IMR-90 (cell line): ENCODE results near the gene SLC39A6. TPM values are rescaled to one million over a fixed set of nuclear protein-coding genes. Genes with fewer than 3 reads are reported as not detected.
"Not testable (repeated sequence)": the region's sequence is repeated elsewhere in the genome, so short reads cannot be mapped to it uniquely, and the experiment has no call there.

ENCODE experiments used
- ATAC-seq: fragments of 200-7000 bp; cut with Tn5 transposase; 2 replicates; pipeline ENCODE4 v1.9.1; 2020; ENCODE audit warnings: low read depth, mild to moderate bottlenecking, moderate library complexity
- BruUV-seq: library from RNA; stranded (reverse); fragments of 400-500 nt; replicated peaks from 2 replicates; lab custom pipeline; 2021; lab: Mats Ljungman, UMichigan
- CTCF ChIA-PET: fragments of 300-600 bp; formaldehyde crosslinking; extraction: SDS; loops from one replicate; lab custom pipeline; 2021; ENCODE audit warnings: antibody characterized with exemption; lab: Yijun Ruan, JAX
- POLR2A ChIA-PET: fragments of 300-600 bp; sonication (Branson Sonifier 250); formaldehyde crosslinking; loops from one replicate; lab custom pipeline; 2022; ENCODE audit warnings: antibody characterized with exemption; ENCODE audit not compliant: unreplicated experiment; lab: Charles Lee
- DNase-seq: peaks from one replicate; pipeline ENCODE4 v3.0.0; 2013
- H2AFZ ChIP-seq: replicated peaks from 2 replicates; pipeline ENCODE3; 2013; ENCODE audit warnings: low read length, mild to moderate bottlenecking; ENCODE audit not compliant: poor library complexity
- H2AK5ac ChIP-seq: 2 replicates; pipeline ENCODE4 v1.6.1; 2013; ENCODE audit warnings: low read depth, low read length, inconsistent platforms
- H2AK9ac ChIP-seq: replicated peaks from 2 replicates; pipeline ENCODE3; 2013; ENCODE audit warnings: mild to moderate bottlenecking, low read depth, low read length, moderate library complexity; ENCODE audit not compliant: poor library complexity
- H2BK120ac ChIP-seq: 2 replicates; pipeline ENCODE4 v1.6.1; 2013; ENCODE audit warnings: low read depth, low read length, inconsistent platforms
- H2BK15ac ChIP-seq: 3 replicates; pipeline ENCODE4 v1.6.1; 2013; ENCODE audit warnings: low read depth, low read length, inconsistent platforms
- H2BK20ac ChIP-seq: 2 replicates; pipeline ENCODE4 v1.6.1; 2013; ENCODE audit warnings: low read depth, mild to moderate bottlenecking, inconsistent platforms, low read length, moderate library complexity
- H2BK5ac ChIP-seq: 2 replicates; pipeline ENCODE4 v1.6.1; 2013; ENCODE audit warnings: mild to moderate bottlenecking, low read depth, low read length, inconsistent platforms; ENCODE audit not compliant: poor library complexity, severe bottlenecking
- H3K14ac ChIP-seq: replicated peaks from 2 replicates; pipeline ENCODE4 v1.6.1; 2013; ENCODE audit warnings: low read depth, low read length, inconsistent platforms
- H3K18ac ChIP-seq: 2 replicates; pipeline ENCODE4 v1.6.1; 2013; ENCODE audit warnings: low read depth, low read length, control low read depth
- H3K23ac ChIP-seq: 2 replicates; pipeline ENCODE4 v1.6.1; 2013; ENCODE audit warnings: low read depth, low read length, inconsistent platforms
- H3K27ac ChIP-seq: 2 replicates; pipeline ENCODE4 v1.5.1; 2013; ENCODE audit warnings: mild to moderate bottlenecking, control low read depth, low read length; ENCODE audit not compliant: insufficient read depth
- H3K27me3 ChIP-seq: 2 replicates; pipeline ENCODE4 v1.6.1; 2013; ENCODE audit warnings: low read length; ENCODE audit not compliant: control insufficient read depth, insufficient read depth
- H3K36me3 ChIP-seq: 2 replicates; pipeline ENCODE4 v1.6.1; 2013; ENCODE audit warnings: low read length, mixed read lengths; ENCODE audit not compliant: control insufficient read depth, insufficient read depth
- H3K4ac ChIP-seq: 2 replicates; pipeline ENCODE4 v1.6.1; 2013; ENCODE audit warnings: low read depth, low read length, inconsistent platforms
- H3K4me1 ChIP-seq: 2 replicates; pipeline ENCODE4 v1.6.1; 2013; ENCODE audit warnings: low read length, mixed read lengths; ENCODE audit not compliant: control insufficient read depth, insufficient read depth
- H3K4me2 ChIP-seq: 2 replicates; pipeline ENCODE4 v1.6.1; 2013; ENCODE audit warnings: low read depth, mild to moderate bottlenecking, control low read depth, low read length, moderate library complexity
- H3K4me3 ChIP-seq: 2 replicates; pipeline ENCODE4 v1.5.1; 2013; ENCODE audit warnings: low read depth, mild to moderate bottlenecking, control low read depth, low read length, moderate library complexity; ENCODE audit not compliant: insufficient read depth
- H3K56ac ChIP-seq: 2 replicates; pipeline ENCODE4 v1.6.1; 2013; ENCODE audit warnings: low read length, inconsistent platforms; ENCODE audit not compliant: insufficient read depth; ENCODE audit errors: extremely low read depth
- H3K79me1 ChIP-seq, 2 experiments: 2 replicates each; pipeline ENCODE4 v1.6.1; 2013; ENCODE audit warnings: low read length in 2 of 2, inconsistent platforms in 1 of 2, low read depth in 1 of 2
- H3K9ac ChIP-seq: 2 replicates; pipeline ENCODE4 v1.6.1; 2013; ENCODE audit warnings: low read depth, low read length, control low read depth
- H3K9me1 ChIP-seq: 2 replicates; pipeline ENCODE4 v1.6.1; 2013; ENCODE audit warnings: low read length, inconsistent platforms; ENCODE audit not compliant: insufficient read depth
- H3K9me3 ChIP-seq: 2 replicates; pipeline ENCODE4 v1.6.1; 2013; ENCODE audit warnings: low read length; ENCODE audit not compliant: control insufficient read depth, insufficient read depth
- H4K20me1 ChIP-seq: 2 replicates; pipeline ENCODE4 v1.6.1; 2013; ENCODE audit warnings: low read length, inconsistent platforms; ENCODE audit not compliant: insufficient read depth
- H4K5ac ChIP-seq: 2 replicates; pipeline ENCODE4 v1.6.1; 2013; ENCODE audit warnings: mild to moderate bottlenecking, low read depth, low read length, control low read depth
- H4K8ac ChIP-seq, 2 experiments: 2 replicates each; pipeline ENCODE4 v1.6.1; 2013; ENCODE audit warnings: low read depth in 2 of 2, low read length in 2 of 2, control low read depth in 1 of 2, inconsistent platforms in 1 of 2
- H4K91ac ChIP-seq: 2 replicates; pipeline ENCODE4 v1.6.1; 2013; ENCODE audit warnings: low read depth, low read length, inconsistent platforms; ENCODE audit not compliant: insufficient read depth
- BHLHE40 ChIP-seq: fragments of 150-350 bp; IDR thresholded peaks from 2 replicates; pipeline ENCODE4 v1.6.1; 2016; ENCODE audit warnings: mild to moderate bottlenecking, low read depth, low read length
- CEBPB ChIP-seq: IDR thresholded peaks from 2 replicates; pipeline ENCODE4 v1.6.1; 2012; ENCODE audit warnings: low read depth, low read length, improper control_type of control experiment
- CHD1 ChIP-seq: IDR thresholded peaks from 2 replicates; pipeline ENCODE4 v1.6.1; 2012; ENCODE audit warnings: low read depth, low read length, improper control_type of control experiment
- NFE2L2 ChIP-seq: fragments of 150-350 bp; IDR thresholded peaks from 2 replicates; pipeline ENCODE4 v1.6.1; 2016; ENCODE audit warnings: low read depth, mild to moderate bottlenecking, low read length
- WGBS, 2 experiments: methylation state at CpG; one replicate each; pipeline versions ENCODE4 v1.1.5 to v1.1.7; 2013; ENCODE audit warnings: missing lambda C conversion rate in 2 of 2; ENCODE audit not compliant: insufficient read length in 1 of 2; ENCODE audit errors: extremely low coverage in 2 of 2; 5-methylcytosine and 5-hydroxymethylcytosine counted together
- dilution Hi-C: fragments of 300-500 bp; cut with HindIII; formaldehyde crosslinking; loops from one replicate; pipeline ENCODE4 v1.14.3; 2018; ENCODE audit warnings: low sequenced_read_pairs; ENCODE audit not compliant: unreplicated experiment
- in situ Hi-C: fragments of 300-500 bp; cut with MboI; formaldehyde crosslinking; loops from 3 replicates; pipeline ENCODE4 v1.14.3; 2019; ENCODE audit warnings: low sequenced_read_pairs, inconsistent platforms, mixed read lengths
- intact Hi-C: fragments of 100-400 bp; cut with micrococcal nuclease; formaldehyde crosslinking; loops from 2 replicates; pipeline ENCODE4 v1.10.0; 2022
- polyA plus RNA-seq, 3 experiments: library from polyadenylated mRNA; depleted of rRNA; stranded (reverse); fragments of >200 nt; gene quantifications; 2 replicates each; pipeline ENCODE4 v1.2.3, GENCODE V29; 2012; ENCODE audit warnings: low replicate concordance in 1 of 3
- total RNA-seq: library from RNA; depleted of rRNA; stranded (reverse); fragments of >200 nt; gene quantifications from 2 replicates; pipeline ENCODE4 v1.2.3, GENCODE V29; 2012
- TF ChIP-seq, protein P1 (sequence below): conservative IDR thresholded peaks from 2 replicates; pipeline ENCODE4 v1.5.1; 2012; ENCODE audit warnings: mild to moderate bottlenecking, low read depth, low read length, improper control_type of control experiment

Gene SLC39A6
- total and polyA plus RNA-seq, 2 of the 4 experiments (the other 2 are of a cell fraction), result 48.7 to 91.9 TPM

DNA sequence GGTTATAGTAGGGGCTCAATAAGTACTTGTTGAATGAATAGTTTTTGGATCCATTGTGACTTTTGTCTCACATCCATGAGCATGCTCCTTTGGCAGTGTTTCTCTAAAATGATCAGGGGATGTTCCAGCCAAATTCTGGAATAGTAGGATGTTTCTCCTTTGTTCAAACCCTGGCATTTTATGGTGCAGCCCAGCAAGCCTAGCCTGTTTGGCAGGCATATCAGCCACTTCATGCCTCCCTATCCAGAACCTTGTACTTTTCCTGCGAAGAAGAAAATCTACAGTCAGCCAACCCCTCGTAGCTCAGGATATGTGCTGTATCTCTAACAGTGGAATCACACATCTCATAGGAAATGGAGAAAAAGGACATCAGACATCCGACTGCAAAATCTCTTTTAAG lies 34.7 kb downstream of the SLC39A6 start:
- Histone ChIP-seq H4K8ac (no peak overlapping the region), H3K27me3 (peaks cover 2% of the 10 kb centered on the region; the same call in 1 of the 2 replicates), H2BK120ac (no peak overlapping the region), H3K18ac (no peak overlapping the region), H3K23ac (0 out of 2 replicates have a peak overlapping the region, but pooled peaks have one; percentile 16), H2AK5ac (no peak overlapping the region), H3K56ac (no peak overlapping the region), H4K91ac (no peak overlapping the region), H3K4me3 (no peak overlapping the region), H2BK20ac (no peak overlapping the region), H3K36me3 (no peaks in the 10 kb centered on the region), H3K4me1 (no peaks in the 10 kb centered on the region), H3K9me1 (no peaks in the 10 kb centered on the region), H2BK5ac (no peak overlapping the region), H3K9me3 (no peaks in the 10 kb centered on the region), H4K20me1 (no peaks in the 10 kb centered on the region), H3K4me2 (no peak overlapping the region), H4K5ac (no peak overlapping the region), H3K14ac (no peak overlapping the region), H2AK9ac (no peak overlapping the region), H2AFZ (no peak overlapping the region), H3K79me1 (no peaks in the 10 kb centered on the region), H2BK15ac (no peak overlapping the region), H3K9ac (no peak overlapping the region), H3K4ac (no peak overlapping the region), H3K27ac (no peak overlapping the region)
- TF ChIP-seq BHLHE40 (no peak), CEBPB (no peak), CHD1 (no peak), NFE2L2 (no peak)
- TF ChIP-seq, protein P1, sequence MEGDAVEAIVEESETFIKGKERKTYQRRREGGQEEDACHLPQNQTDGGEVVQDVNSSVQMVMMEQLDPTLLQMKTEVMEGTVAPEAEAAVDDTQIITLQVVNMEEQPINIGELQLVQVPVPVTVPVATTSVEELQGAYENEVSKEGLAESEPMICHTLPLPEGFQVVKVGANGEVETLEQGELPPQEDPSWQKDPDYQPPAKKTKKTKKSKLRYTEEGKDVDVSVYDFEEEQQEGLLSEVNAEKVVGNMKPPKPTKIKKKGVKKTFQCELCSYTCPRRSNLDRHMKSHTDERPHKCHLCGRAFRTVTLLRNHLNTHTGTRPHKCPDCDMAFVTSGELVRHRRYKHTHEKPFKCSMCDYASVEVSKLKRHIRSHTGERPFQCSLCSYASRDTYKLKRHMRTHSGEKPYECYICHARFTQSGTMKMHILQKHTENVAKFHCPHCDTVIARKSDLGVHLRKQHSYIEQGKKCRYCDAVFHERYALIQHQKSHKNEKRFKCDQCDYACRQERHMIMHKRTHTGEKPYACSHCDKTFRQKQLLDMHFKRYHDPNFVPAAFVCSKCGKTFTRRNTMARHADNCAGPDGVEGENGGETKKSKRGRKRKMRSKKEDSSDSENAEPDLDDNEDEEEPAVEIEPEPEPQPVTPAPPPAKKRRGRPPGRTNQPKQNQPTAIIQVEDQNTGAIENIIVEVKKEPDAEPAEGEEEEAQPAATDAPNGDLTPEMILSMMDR, result no peak
- ChIA-PET POLR2A (no interaction called here), CTCF (interaction anchor here (2.0 kb wide), 1 partner anchor 190 kb away, joined by 9 read pairs; no protein-coding TSS in a partner anchor)
- no TSS peak for BruUV-seq
- intact Hi-C loops, result loop anchor here (10.0 kb wide), 2 partner anchors 480 to 570 kb away; no protein-coding TSS in a partner anchor
- in situ Hi-C loops, result no loop called here
- ATAC-seq, result no peak
- whole genome bisulfite sequencing, 2 experiments, result no CpG with 5 or more reads among the region's 3 CpGs
- dilution Hi-C loops, result no loop called here
- no peak for DNase-seq

DNA sequence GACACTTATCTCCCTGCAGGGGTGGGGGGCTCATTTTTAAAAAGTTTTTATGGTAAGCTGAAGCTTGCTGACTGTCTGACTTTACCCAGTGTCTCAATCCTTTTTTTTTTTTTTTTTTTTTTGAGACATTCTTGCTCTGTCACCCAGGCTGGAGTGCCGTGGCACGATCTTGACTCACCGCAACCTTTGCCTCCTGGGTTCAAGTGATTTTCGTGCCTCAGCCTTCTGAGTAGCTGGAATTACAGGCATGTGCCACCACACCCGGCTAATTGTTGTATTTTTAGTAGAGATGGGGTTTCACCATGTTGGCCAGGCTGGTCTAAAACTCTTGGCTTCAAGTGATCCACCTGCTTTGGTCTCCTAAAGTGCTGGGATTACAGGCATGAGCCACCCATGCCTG lies 37.0 kb downstream of the SLC39A6 start:
- BruUV-seq, in situ Hi-C loops, H3K4me2 ChIP-seq, H3K79me1 ChIP-seq, ATAC-seq, H3K23ac ChIP-seq, H3K27me3 ChIP-seq, DNase-seq, POLR2A ChIA-PET, H2BK5ac ChIP-seq, H2BK20ac ChIP-seq, H4K8ac ChIP-seq, H2AFZ ChIP-seq, H2BK15ac ChIP-seq, H3K4me1 ChIP-seq, H2AK5ac ChIP-seq, H4K91ac ChIP-seq, H3K27ac ChIP-seq, H4K20me1 ChIP-seq, H3K9ac ChIP-seq, H3K4ac ChIP-seq, H3K18ac ChIP-seq, H3K36me3 ChIP-seq, H3K56ac ChIP-seq, H2BK120ac ChIP-seq, H3K14ac ChIP-seq, H2AK9ac ChIP-seq, H4K5ac ChIP-seq, H3K9me1 ChIP-seq, dilution Hi-C loops, H3K4me3 ChIP-seq, H3K9me3 ChIP-seq: not testable (repeated sequence)
- intact Hi-C loops, result loop anchor here (10.0 kb wide), 2 partner anchors 483 to 573 kb away; no protein-coding TSS in a partner anchor
- CTCF ChIA-PET, result interaction anchor here (0.6 kb wide), 1 partner anchor 27 kb away, joined by 3 read pairs; no protein-coding TSS in a partner anchor
- WGBS, 2 experiments, result no CpG with 5 or more reads among the region's 5 CpGs
